GM19463 (cell line): ENCODE measurements around the gene CTBP1.
A peak's percentile ranks its signal among the peaks of the same experiment; 100 is the strongest.

Experiments used
- ATAC-seq: cut with Tn5 transposase; IDR thresholded peaks from one replicate; pipeline ENCODE4 v1.9.1; 2021; ENCODE audit warnings: mild to moderate bottlenecking, moderate library complexity; ENCODE audit not compliant: unreplicated experiment

The CTBP1 gene

DNA sequence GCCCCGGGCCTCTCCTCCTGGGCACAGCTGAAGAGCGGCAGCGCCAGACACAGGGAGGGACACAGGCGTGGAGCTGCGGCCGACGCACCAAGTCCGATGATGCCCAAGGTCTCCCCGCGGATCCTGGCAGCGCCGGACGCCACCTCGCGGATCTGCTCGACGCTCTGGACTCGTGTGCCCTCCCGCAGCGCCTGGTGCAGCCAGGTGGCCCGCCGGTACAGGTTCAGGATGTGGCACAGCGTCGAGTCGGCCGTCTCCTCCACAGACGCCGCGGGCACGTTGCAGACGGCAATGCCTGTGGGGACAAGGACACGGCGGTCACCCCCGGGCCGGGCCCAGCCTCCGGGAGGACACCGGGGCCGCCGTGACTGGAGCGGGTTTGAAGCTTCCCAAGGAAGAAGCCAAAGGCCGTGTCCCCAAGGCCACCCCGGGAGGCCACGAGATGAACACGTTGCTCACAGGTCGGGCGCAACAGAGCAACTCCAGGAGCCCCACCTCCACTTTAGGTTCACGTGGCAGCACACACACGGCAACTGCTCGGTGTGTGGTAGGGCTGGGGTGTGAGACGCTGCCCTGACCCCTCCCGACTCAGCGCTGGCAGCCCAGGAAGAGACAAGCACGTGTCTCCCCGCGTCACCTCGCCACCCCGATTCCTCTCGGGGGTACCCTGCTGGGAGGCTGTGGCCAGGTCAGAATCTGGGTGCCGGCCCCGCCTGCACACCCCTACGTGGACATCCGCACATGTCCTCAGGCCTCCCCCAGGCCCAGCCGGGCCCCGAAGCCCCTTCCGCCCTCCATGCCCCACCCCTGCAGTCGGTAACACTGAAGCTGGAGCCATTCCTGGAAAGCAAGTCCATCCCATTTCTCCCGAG is 23.4 kb downstream of the CTBP1 start:
- ATAC-seq, result no peak

DNA sequence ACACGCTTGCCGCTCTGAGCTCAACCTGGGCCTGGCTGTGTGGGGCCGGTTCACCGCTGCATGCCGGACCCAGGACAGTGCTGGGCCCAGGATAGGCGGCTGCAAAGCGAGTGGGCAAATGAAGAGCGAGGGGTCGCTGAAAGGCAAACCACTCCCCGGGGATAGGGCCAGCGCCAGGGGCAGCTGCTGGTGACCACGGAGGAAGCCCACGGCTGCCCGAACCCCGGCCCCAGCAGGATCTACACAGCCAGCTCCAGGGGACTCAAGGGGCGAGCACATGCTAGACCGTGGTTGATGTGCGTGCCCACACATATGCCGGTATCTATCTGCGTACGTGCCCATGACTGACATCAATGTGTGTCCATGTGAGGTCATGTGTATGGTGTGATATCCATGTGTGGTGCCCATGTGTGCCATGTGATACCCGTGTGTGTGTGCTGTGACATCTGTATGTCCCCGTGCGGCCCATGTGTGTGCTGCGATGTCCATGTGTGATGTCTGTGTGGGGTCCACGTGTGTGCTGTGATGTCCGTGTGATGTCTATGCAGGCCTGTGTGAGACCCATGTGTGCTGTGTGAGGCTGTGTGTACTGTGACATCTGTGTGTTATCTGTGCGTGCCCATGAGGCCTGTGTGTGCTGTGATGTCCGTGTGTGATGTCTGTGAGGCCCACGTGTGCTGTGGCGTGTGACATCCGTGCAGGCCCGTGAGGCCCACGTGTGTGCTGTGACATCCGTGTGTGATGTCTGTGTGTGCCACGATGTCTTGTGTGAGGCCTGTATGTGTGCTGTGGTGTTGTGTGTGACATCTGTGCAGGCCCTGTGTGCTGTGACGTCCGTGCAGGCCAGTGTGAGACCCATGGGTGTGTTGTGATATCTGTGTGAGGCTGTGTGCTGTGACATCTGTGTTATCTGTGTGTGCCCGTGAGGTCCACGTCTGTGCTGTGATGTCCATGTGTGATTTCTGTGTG is 24.8 kb downstream of the CTBP1 start:
- no peak for ATAC-seq

DNA sequence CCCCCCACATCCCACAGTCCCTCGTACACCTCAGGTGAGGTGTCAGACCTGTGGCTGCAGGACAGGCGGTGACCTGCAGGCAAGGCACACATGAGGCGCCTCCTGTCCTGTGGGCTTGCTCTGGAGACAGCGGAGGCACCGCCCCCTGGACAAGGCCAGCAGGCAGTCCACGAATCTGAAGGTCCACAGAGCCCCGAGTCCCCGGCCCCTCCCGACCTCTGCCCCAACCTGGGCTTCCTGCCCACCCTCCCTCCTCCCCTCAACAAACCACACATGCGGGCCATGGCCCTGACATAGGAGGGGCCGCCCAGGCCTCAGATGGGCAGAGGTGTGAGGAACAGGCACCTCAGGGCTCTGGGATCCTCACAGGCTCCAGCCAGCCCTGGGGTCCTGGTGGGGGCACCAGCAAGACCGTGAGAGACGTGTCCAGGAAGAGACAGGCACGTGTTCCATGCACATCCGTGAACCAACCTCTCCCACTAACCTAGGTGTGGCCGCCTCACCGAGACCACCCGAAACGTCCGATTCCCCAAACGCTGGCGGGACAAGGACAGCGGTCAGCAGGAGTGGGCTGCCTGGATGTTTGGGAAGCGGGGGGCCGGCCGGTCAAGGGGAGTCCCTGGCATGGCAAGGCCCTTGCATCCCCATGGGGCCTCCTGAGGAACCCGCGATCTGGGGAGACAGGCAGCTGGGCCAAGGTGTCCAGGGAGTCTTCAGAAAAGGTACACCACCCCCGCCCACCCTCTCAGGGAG is 25.8 kb downstream of the CTBP1 start:
- no peak for ATAC-seq

DNA sequence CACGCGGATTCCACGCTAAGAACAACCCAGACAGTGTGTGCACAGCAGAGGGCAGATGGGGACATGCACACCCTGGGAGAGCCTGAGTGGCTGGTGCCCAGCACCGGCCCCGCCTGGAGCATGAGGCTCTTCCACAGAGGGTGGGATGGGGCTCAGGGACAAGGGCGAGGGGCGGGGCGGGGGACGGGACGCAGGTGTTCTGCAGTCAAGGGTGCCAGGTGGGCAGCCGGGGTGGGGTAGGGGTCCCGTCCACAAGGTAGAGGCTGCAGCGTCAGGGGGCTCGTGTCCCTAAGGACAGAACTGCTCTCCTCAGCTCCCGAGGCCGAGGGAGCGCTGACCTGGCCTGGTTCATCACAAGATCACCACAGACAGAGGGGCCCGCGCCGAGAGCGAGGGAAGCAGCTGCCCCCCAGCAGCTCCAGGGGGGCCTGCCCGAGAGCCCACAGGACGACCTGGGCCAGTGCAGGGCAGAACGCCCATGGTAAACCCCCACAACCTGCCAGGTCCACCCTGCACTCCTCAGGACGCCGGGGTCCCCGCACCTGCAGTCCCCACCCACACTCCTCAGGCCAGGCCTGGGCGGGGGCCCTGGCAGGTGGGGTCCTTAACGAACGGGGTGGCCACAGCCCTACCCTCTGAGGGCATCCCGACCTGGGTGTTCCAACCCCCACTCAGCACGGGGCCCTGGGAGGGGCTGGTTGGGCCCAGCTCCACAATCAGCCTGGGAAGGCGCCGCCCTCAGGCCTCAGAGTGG is 26.7 kb downstream of the CTBP1 start:
- no peak for ATAC-seq

DNA sequence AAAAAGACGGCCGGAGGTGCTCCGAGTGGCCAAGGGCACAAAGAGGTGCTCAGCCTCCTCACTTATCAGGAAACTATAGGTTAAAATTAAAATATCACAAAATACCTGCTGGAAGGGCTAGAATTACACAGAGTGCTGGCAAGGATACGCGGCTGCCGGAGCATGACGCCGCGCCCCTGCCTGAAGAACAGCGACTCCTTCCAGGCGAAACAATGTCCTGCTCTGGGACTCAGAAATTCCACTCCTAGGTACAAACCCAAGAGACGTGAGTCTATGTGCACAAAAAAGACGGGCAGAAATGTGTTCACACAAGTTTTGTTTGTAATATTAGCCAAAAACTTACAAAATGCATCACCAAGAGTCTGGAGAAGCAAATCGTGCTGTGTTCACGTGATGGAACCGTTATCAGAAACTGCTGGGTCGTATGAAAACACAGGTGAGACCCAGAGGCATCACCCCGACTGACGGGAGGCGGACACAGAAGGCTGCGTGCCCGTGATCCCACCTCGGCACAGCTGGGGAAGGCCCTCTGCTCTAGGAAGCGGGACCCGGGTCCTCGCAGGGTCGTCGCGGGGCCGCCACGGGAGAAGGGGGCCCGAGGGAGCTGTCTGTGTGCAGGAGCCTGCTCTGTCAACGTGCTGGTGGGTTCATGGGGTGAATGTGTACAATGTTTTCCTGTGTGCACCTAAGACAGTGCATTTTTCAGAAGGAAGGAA is 27.6 kb downstream of the CTBP1 start:
- ATAC-seq, result no peak

DNA sequence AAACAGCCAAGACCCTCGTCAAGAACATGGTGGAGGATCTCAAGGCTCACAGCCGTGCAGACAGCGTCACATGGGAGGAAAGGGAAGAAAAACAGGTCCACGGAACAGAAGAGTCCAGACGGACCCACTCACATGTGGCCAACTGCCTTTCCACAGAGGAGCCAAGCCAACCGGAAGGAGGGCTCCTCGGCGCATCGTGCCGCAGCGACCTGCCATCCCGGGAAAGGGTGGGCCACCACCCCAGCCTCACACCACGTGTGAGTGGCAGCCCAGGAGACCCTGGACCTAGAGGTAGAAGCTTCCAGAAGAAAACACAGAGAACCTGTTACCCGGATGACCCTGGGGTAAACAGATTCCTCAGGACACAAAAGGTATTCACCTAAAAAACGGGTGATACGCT is 28.4 kb downstream of the CTBP1 start:
- ATAC-seq, result no peak

DNA sequence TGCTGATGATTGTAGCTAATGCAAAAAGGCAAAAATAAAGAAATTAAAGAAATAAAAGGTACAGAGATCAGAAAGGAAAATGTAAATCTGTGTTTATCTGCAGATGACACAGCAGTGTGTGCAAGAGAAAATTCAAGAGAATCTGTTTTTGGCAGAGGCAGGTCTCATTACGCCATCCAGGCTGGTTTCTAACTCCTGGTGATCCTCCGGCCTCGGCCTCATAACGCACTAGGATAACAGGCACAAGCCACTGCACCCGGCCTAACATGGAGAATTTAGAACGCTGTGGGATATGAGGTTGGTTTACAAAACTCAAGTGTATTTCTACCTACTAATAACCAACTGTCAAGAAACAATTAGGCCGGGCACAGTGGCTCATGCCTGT is 29.4 kb downstream of the CTBP1 start:
- no peak for ATAC-seq

DNA sequence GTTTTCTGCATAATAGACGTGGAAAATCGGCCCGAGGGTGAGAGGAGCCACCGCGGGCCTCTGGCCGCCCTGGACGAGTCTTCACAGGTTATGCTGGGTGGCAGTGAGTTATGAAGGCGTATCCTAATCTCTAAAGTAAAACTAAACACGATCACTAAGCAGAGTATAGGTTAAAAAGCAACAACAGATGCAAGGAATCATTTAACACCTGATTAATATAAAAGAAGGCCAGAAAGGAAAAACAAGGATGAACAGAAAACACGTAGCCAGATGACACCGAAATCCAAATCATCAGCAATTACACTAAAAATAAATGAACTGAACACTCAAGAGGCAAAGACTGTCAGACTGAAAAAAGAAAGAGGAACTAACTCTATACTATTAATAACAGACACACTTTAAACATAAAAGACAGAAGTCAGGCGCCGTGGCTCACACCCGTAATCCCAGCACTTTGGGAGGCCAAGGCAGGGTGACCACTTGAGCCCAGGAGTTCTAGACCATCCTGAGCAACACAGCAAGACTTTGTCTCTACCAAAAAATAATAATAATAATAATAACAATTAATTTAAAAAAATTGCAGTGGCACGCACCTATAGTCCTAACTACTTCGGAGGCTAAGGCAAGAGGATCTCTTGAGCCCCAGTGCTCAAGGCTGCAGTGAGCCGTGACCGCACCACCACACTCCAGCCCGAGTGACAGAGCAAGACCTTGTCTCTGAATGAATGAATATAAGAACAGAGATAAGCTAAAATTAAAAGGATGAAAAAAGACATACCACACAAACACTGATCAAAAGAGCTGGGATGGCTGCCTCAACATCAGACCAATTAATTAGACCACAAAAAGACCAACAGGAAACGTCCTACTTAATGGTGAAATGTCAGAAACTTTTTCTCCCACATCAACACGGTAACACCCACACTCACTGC is 30.0 kb downstream of the CTBP1 start:
- ATAC-seq, result peak; percentile 69

DNA sequence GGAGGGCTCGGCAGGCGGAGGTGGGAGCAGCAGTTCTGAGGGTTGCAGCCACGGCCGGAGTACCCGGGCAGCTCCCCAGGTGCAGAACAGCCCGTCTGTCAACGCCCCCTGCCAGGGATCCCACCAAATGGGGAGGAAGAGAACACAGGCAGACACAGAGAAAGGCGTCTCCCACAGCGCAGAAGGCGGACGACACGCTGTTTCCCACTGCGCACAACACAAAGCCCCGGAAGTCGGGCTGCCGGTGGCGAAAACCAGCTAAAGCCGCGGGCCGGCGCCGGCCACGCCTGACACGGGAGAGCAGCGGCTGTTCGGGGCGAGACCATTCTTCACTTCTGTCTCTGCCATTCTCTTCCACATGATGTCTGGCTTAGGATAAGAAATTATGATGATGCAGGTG is 31.6 kb downstream of the CTBP1 start:
- ATAC-seq, result no peak

DNA sequence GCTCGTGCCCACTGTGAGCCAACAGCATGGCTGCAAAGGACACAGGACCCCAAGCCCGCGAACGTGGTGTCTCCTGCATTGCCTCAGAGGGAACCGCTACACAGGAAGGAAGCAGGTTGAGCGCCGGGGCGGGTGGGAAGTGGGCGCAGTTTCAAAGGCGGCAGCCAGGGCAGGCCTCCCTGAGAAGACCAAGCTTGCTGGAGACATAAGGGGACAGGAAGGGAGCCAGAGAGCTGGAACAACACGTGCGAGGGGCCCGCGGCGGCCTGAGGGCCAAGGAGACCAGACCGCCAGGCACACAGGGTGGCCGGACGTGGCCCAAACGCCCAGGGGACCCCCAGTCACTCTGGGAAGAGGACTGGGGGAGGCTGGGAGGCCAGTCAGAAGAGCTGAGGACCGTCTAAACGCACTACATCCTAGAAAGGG is 32.0 kb downstream of the CTBP1 start:
- ATAC-seq, result peak; percentile 21

DNA sequence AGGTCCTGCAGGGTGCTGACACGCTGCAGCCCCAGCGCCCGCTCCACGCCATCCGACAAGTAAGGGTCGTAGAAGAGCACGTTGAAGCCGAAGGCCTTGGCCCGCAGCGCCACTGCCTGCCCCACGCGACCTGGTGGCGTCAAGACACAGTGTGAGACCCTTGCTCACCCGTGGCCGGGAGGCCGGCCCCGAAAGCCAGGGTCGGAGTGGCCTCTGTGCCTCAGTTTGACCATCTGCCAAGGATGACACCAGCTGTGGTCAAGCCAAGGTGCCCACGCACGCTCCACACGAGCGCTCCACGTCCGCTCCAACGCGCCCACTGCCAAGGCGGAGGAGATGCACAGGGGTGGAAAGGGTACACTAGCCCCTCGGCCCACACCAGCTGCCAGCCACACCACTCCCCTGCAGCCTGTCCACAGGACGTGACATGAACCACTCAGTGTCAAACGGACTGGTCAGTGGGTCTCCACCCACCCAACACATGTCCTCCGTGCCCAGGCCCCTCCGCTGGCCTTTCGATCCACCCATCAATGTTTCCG is 32.8 kb downstream of the CTBP1 start:
- no peak for ATAC-seq

DNA sequence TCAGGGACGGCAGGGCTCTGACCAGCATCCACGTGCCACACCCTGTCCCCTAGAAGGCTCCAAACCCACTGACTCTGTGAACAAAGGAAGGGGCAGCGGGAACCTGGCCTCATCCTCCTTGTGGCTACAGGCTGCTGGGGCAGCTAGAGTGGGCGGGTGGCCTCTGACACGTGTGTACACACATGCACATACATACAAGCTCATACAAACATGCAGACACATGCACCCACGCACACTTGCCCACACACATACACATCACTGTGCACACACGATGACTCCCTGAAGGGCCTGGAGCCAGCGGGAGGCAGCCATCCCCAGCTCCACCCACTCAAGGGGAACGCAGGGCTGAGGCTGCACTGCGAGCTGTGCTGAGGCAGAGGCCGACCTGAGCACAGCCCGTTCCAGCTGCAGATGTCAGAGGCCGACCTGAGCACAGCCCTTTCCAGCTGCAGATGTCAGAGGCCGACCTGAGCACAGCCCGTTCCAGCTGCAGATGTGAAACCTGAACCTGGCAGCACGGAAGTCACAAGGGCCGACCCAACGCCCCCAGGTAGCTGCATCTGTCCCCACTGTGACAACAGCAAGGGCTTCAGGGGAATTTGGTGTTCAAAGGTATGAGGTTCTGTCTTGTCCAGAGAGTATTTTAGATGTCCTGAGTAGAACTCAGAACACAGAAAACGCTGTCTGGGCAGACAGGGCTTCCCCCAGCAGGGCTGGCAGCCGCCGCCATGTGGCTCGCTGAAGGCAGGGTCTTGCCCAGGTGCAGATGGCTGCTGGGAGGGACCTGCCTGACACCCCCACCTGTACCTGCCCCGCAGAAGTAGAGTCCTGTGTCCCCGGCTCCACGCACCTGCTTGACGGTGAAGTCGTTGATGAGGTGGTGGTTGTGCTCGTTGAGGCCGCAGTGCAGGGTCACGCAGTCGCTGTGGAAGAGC is 33.5 kb downstream of the CTBP1 start:
- ATAC-seq, result peak; percentile 38

DNA sequence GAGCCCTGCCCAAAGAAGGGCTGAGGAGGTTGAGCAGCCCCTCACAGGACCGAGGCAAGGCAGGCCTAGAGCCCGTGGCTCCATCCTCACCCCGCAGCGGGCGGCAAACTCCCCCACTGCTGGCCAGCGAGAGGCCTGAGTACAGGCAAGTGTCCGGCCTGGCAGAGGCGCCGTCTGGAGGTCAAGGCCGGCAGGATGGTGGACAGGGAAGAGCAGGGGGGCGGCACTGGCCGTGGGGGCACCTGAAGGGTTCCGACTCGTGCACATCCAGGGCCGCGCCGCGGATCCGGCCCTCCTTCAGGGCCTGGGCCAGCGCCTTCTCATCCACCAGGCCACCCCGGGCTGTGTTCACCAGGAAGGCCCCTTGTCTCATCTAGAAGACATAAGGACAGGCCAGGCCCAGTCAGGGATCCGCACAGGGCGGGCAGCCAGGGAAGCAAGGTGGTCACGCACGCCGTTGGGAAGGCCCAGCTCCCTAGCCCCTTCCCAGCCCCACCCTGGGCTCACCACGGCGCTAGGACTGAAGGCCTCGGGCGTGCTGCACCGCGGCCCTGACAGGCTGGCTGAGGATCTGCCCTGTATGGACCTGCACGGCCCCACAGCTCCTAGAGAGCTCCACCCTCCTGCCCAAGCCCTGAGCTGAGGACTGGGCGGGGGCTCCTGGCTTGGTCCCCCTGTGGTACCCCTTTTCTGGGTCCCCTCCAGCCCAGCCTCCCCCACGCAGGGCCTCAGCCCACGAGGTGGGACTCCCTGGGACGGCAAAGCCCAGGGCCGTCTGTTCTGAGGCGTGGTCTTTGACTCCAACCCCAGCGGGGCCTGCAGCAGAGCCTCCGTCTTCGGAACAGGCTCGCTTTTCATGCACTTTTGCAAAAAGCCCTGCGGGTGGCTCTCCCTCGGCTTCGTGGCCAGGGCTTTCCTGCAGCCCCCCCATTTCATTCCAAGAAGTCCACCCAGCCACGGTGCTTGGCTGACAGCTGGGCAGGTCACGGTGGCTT is 34.5 kb downstream of the CTBP1 start:
- ATAC-seq, result no peak

DNA sequence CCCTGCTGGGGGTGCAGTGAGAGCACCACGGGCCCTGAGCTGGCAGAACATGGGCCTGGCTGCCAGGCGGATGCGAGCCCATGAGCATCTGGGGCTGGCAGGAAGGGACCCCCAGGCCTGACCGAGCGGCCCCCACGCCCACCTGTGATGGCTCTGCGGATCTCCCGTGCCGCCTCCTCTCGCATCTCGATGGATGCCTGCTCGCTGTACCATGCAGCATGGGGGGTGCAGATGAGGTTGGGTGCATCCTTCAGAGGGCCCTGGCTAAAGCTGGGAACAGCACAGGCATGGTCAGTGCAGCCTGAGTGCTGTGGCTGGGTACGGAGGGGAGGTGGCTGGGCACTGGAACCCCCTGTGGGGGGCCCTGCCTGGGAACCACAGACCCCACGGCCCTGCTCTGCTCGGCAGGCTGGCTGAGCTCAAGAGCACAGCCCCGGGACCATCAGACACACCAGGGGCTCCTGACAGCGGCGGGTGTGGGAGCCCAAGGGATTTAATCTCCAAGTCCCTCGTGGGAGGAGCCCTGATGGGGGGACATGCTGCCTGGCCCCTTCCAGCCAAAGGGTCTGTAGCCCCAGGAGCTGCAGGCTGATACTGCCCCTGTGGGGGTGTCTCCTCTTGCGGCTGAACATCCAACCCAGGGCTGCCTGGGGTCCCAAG is 35.5 kb downstream of the CTBP1 start:
- no peak for ATAC-seq

DNA sequence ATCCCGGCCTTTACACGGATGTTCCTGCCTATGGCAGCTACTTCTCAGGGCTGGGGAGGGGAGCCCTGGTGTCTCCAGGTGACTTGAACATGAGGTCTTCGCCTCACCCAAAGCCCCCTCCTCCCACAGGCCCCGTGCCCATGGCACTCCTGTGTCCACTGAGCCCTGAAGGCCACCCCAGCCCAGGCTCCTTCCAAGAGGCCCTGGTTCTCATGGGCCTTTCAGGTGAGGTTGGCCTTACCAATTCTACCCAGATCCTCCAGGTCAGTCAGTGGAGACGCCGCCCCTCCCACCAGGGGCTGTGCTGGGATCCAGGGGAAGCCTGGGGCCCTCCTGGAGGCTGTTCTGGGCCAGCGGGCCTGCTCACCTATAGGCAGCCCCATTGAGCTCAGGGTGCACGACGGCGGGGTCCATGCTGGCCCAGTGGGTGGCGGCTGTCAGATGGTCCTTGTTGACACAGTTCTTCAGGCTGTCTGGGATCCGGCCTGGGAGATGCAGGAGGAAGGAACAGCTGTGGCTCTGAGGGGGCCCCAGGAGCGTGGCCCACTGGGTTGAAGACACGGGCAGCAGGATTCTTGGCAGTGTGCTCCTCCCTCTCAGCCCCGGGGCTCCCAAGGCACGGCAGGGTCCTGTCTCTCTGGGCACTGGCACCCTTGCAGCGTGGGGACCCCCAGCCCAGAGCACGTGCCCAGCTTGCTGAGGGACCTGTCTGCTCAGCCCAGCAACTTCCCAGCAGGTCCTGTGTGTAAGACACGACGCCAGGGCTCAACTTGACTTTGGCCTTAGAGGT is 36.2 kb downstream of the CTBP1 start:
- ATAC-seq, result no peak
